Type B pancreatic cell (in vitro differentiated cells): ENCODE results near the gene DBR1. TPM values are rescaled to one million over a fixed set of nuclear protein-coding genes. Genes with fewer than 3 reads are reported as not detected.

ENCODE experiments used
- DNase-seq: peaks from one replicate; pipeline ENCODE4 v3.0.0; 2021; ENCODE audit warnings: mixed read lengths; ENCODE audit not compliant: unreplicated experiment; ENCODE audit errors: extremely low spot score
- H3K27ac Mint-ChIP-seq: 2 replicates; pipeline ENCODE4 v1.8.0; 2021; ENCODE audit warnings: mild to moderate bottlenecking, mixed read lengths
- H3K27me3 Mint-ChIP-seq: 2 replicates; pipeline ENCODE4 v1.8.0; 2021; ENCODE audit warnings: mixed read lengths
- H3K36me3 Mint-ChIP-seq: 2 replicates; pipeline ENCODE4 v1.8.0; 2021; ENCODE audit warnings: mixed read lengths
- H3K4me1 Mint-ChIP-seq: one replicate; pipeline ENCODE4 v1.8.0; 2021; ENCODE audit warnings: mixed read lengths; ENCODE audit not compliant: unreplicated experiment
- H3K4me3 Mint-ChIP-seq: 2 replicates; pipeline ENCODE4 v1.8.0; 2021; ENCODE audit warnings: mild to moderate bottlenecking, mixed read lengths
- H3K9me3 Mint-ChIP-seq: 2 replicates; pipeline ENCODE4 v1.8.0; 2021; ENCODE audit warnings: mixed read lengths
- CTCF ChIP-seq: fragments of 200-600 bp; sonication (generic); conservative IDR thresholded peaks from 2 replicates; pipeline ENCODE4 v1.5.0; 2021; ENCODE audit warnings: antibody characterized with exemption, mild to moderate bottlenecking
- long read RNA-seq: library from polyadenylated mRNA; unstranded; transcript quantifications from one replicate; pipeline ENCODE4 v2.0.0, GENCODE V29; 2020
- total RNA-seq: library from RNA; stranded (reverse); gene quantifications from 2 replicates; pipeline ENCODE4 v1.2.1, GENCODE V29; 2021; ENCODE audit warnings: low replicate concordance

Gene DBR1, protein sequence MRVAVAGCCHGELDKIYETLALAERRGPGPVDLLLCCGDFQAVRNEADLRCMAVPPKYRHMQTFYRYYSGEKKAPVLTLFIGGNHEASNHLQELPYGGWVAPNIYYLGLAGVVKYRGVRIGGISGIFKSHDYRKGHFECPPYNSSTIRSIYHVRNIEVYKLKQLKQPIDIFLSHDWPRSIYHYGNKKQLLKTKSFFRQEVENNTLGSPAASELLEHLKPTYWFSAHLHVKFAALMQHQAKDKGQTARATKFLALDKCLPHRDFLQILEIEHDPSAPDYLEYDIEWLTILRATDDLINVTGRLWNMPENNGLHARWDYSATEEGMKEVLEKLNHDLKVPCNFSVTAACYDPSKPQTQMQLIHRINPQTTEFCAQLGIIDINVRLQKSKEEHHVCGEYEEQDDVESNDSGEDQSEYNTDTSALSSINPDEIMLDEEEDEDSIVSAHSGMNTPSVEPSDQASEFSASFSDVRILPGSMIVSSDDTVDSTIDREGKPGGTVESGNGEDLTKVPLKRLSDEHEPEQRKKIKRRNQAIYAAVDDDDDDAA
- 18.2 and 21.2 TPM in 2 replicates for total RNA-seq
- long read RNA-seq, transcript DBR1-201 (8 exons, 2,666 nt) = major isoform, 73 of 79 reads
- long read RNA-seq, partial matches to known transcripts = 2 of 79 reads
- long read RNA-seq, other reads (novel, unspliced or antisense) = 3 of 79 reads

GRCh38 chr3:138174421-138175131 is at the start of gene DBR1:
Gene DBR1, minus strand, starts transcription at chr3:138174921. Its CDS starts 126 bp downstream, at chr3:138174795.
- peaks cover 16% of the 10 kb centered on the region for H3K4me1 Mint-ChIP-seq
- H3K36me3 Mint-ChIP-seq = peaks cover 22% of the 10 kb centered on the region
- TF ChIP-seq CTCF = no peak
- H3K4me3 Mint-ChIP-seq = peak within 1 kb of the TSS; percentile 99
- peaks cover 5% of the 10 kb centered on the region for H3K27me3 Mint-ChIP-seq
- H3K9me3 Mint-ChIP-seq = no peaks in the 10 kb centered on the region
- DNase-seq = peak; percentile 77
- H3K27ac Mint-ChIP-seq = peak within 1 kb of the TSS; percentile 97

DNA sequence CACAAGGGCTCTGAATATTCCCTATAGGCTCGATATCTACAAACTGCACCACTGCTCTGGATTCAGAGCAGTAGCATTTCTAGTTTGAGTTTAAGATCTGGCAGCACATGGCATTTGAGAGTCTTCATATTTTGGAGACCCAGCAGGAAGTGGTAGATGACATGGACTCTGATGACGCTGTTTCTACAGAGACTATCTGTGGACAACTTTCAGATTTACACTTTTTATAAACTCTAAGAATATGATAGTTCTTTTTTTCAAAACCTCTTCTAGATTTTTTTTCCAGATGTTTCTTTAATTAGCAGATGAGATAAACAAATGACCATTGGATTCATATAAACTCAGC is 48.2 kb upstream of the DBR1 start:
- Mint-ChIP-seq H3K4me1 (peaks cover 11% of the 10 kb centered on the region), H3K27me3 (no peaks in the 10 kb centered on the region), H3K27ac (no peak overlapping the region), H3K9me3 (no peaks in the 10 kb centered on the region), H3K36me3 (peaks cover 25% of the 10 kb centered on the region), H3K4me3 (no peak overlapping the region)
- no peak for TF ChIP-seq CTCF
- no peak for DNase-seq

DNA sequence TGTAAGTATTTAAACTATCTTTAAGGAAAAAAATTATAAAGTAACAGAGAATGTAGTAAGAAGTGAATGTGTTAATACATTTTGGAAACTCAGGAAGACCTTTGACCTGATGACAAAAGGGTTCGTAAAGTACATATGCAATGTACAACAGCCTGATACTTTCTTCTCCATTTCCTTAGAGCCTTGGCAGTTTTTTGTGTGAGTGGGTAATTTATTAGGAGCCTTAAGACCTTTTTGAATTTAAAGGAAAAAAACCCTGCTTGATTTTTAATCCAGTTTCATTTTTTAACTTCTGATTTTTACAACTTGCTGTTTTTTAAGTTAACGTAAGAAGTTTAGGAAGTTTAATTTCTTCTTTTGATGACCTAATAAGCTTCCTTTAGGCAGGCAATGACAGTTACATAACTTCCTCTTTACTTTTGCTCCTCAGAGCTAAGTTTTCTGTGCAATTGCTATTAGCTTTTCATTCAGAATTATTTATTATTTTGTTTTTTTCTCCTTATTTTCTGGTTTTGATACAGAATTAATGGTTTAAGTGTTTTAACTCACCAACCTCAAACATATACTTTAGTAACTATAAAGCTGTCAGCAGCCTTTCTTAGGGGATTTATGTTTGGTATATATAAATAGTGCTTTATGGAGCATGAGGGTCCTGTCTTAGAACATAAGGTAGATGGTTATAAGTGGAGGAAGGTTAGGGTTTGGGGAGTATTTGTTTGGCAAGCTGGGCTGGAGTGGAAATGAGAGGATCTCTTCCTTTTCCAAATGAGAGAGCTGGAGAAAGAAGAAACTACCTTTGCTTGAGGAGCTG is 47.6 kb upstream of the DBR1 start:
- no peak for DNase-seq
- H3K4me1 Mint-ChIP-seq = peaks cover 11% of the 10 kb centered on the region
- no peak for TF ChIP-seq CTCF
- H3K27ac Mint-ChIP-seq = no peak overlapping the region
- peaks cover 22% of the 10 kb centered on the region for H3K36me3 Mint-ChIP-seq
- no peaks in the 10 kb centered on the region for H3K27me3 Mint-ChIP-seq
- no peaks in the 10 kb centered on the region for H3K9me3 Mint-ChIP-seq
- no peak overlapping the region for H3K4me3 Mint-ChIP-seq

GRCh38 chr3:138220788-138221187 is 46.1 kb upstream of the DBR1 start:
- no peaks in the 10 kb centered on the region for H3K27me3 Mint-ChIP-seq
- H3K4me3 Mint-ChIP-seq = no peak overlapping the region
- no peak for DNase-seq
- no peak overlapping the region for H3K27ac Mint-ChIP-seq
- TF ChIP-seq CTCF = no peak
- H3K4me1 Mint-ChIP-seq = peaks cover 11% of the 10 kb centered on the region
- H3K9me3 Mint-ChIP-seq = no peaks in the 10 kb centered on the region
- H3K36me3 Mint-ChIP-seq = peaks cover 26% of the 10 kb centered on the region

GRCh38 chr3:138220242-138220641 is 45.5 kb upstream of the DBR1 start:
- H3K9me3 Mint-ChIP-seq = no peaks in the 10 kb centered on the region
- TF ChIP-seq CTCF = no peak
- no peak overlapping the region for H3K4me3 Mint-ChIP-seq
- DNase-seq = no peak
- H3K36me3 Mint-ChIP-seq = peaks cover 21% of the 10 kb centered on the region
- H3K4me1 Mint-ChIP-seq = peaks cover 11% of the 10 kb centered on the region
- no peak overlapping the region for H3K27ac Mint-ChIP-seq
- H3K27me3 Mint-ChIP-seq = no peaks in the 10 kb centered on the region
